Liver (tissue), 9 donors: ENCODE results near the gene ADA. TPM values are rescaled to one million over a fixed set of nuclear protein-coding genes. Genes with fewer than 3 reads are reported as not detected.

Source experiments
- DNase-seq: peaks from one replicate; pipeline ENCODE4 v3.0.0-alpha.2; 2017; ENCODE audit warnings: low spot score
- H3K27ac ChIP-seq, 2 donors: one replicate each; pipeline ENCODE4 v1.7.0; 2013; ENCODE audit warnings: inconsistent platforms in 2 of 2, low read length in 2 of 2, control low read depth in 1 of 2, low read depth in 1 of 2, mild to moderate bottlenecking in 1 of 2
- H3K27me3 ChIP-seq, 4 donors: one replicate each; pipeline versions ENCODE4 v1.6.1 to v1.7.0; 2013; ENCODE audit warnings: low read length in 3 of 4, inconsistent platforms in 1 of 4, mild to moderate bottlenecking in 1 of 4, moderate library complexity in 1 of 4; ENCODE audit not compliant: control insufficient read depth in 4 of 4, insufficient read depth in 4 of 4
- H3K36me3 ChIP-seq, 4 donors: one replicate each; pipeline versions ENCODE4 v1.6.1 to v1.7.0; 2013; ENCODE audit warnings: low read length in 3 of 4, mild to moderate bottlenecking in 3 of 4, low read depth in 1 of 4, moderate library complexity in 1 of 4; ENCODE audit not compliant: control insufficient read depth in 4 of 4, insufficient read depth in 3 of 4
- H3K4me1 ChIP-seq, 4 donors: one replicate each; pipeline versions ENCODE4 v1.6.1 to v1.7.0; 2013; ENCODE audit warnings: low read length in 3 of 4, mild to moderate bottlenecking in 3 of 4, moderate library complexity in 1 of 4; ENCODE audit not compliant: control insufficient read depth in 4 of 4, insufficient read depth in 4 of 4
- H3K4me3 ChIP-seq, 3 donors: one replicate each; pipeline versions ENCODE4 v1.6.1 to v1.7.0; 2013; ENCODE audit warnings: low read length in 3 of 3, control low read depth in 1 of 3, low read depth in 1 of 3, mild to moderate bottlenecking in 1 of 3
- H3K9ac ChIP-seq, 2 donors: one replicate each; pipeline ENCODE4 v1.7.0; 2013; ENCODE audit warnings: low read length in 2 of 2, mild to moderate bottlenecking in 2 of 2, moderate library complexity in 2 of 2, control low read depth in 1 of 2, low read depth in 1 of 2
- H3K9me3 ChIP-seq, 4 donors: one replicate each; pipeline versions ENCODE4 v1.6.1 to v1.7.0; 2013; ENCODE audit warnings: low read length in 3 of 4; ENCODE audit not compliant: control insufficient read depth in 4 of 4
- ATF3 ChIP-seq: IDR thresholded peaks from 2 replicates; pipeline ENCODE4 v1.6.1; 2016; ENCODE audit warnings: antibody characterized with exemption
- EGR1 ChIP-seq, 2 donors: IDR thresholded peaks; 2 replicates each; pipeline ENCODE4 v1.6.1; 2016 to 2018; ENCODE audit warnings: antibody characterized with exemption in 2 of 2, low read depth in 2 of 2
- FOXA2 ChIP-seq: IDR thresholded peaks from 2 replicates; pipeline ENCODE4 v1.6.1; 2016; ENCODE audit warnings: antibody characterized with exemption
- GABPA ChIP-seq, 2 donors: IDR thresholded peaks in 1 of 2; conservative IDR thresholded peaks in 1 of 2; 2 replicates each; pipeline ENCODE4 v1.6.1; 2016; ENCODE audit warnings: antibody characterized with exemption in 2 of 2, mild to moderate bottlenecking in 1 of 2, moderate library complexity in 1 of 2
- HNF4A ChIP-seq, 2 donors: conservative IDR thresholded peaks; 2 replicates each; pipeline ENCODE4 v1.6.1; 2016; ENCODE audit warnings: antibody characterized with exemption in 2 of 2, mild to moderate bottlenecking in 2 of 2
- MAX ChIP-seq: IDR thresholded peaks from 2 replicates; pipeline ENCODE4 v1.6.1; 2016; ENCODE audit warnings: antibody characterized with exemption
- RAD21 ChIP-seq, 2 donors: IDR thresholded peaks; 2 replicates each; pipeline ENCODE4 v1.6.1; 2016; ENCODE audit warnings: antibody characterized with exemption in 2 of 2, mild to moderate bottlenecking in 2 of 2
- RXRA ChIP-seq, 2 donors: IDR thresholded peaks; 2 replicates each; pipeline ENCODE4 v1.6.1; 2017 to 2018; ENCODE audit warnings: antibody characterized with exemption in 2 of 2, mild to moderate bottlenecking in 1 of 2
- TAF1 ChIP-seq: conservative IDR thresholded peaks from 2 replicates; pipeline ENCODE4 v1.6.1; 2016; ENCODE audit warnings: antibody characterized with exemption, mild to moderate bottlenecking
- YY1 ChIP-seq: IDR thresholded peaks from 2 replicates; pipeline ENCODE4 v1.6.1; 2016; ENCODE audit warnings: antibody characterized with exemption, mild to moderate bottlenecking
- ZBTB33 ChIP-seq: IDR thresholded peaks from 2 replicates; pipeline ENCODE4 v1.6.1; 2016; ENCODE audit warnings: antibody characterized with exemption
- WGBS: extraction: QIAGEN DNeasy Blood & Tissue Kit; methylation state at CpG from one replicate; pipeline ENCODE4 v1.1.7; 2013; 5-methylcytosine and 5-hydroxymethylcytosine counted together
- polyA plus RNA-seq, 2 donors: library from polyadenylated mRNA; stranded (reverse) in 1 of 2; unstranded in 1 of 2; fragments of 200-250 nt in 1 of 2; fragments of >200 nt in 1 of 2; fragmentation: Nextera tagmentation in 1 of 2; extraction: Ambion mirVana in 1 of 2; gene quantifications; one replicate each; pipeline versions ENCODE4 v1.2.1 to v1.2.3, GENCODE V29; 2013 to 2015
- total RNA-seq, 2 donors: library from RNA; depleted of rRNA; stranded (reverse); fragments of >200 nt; gene quantifications; one replicate each; pipeline ENCODE4 v1.2.3, GENCODE V29; 2014
- TF ChIP-seq, protein P1 (sequence below): IDR thresholded peaks from 2 replicates; pipeline ENCODE4 v1.6.1; 2016; ENCODE audit warnings: antibody characterized with exemption, mild to moderate bottlenecking
- donor health status: healthy.
- donor health status: healthy.
- donor health status: healthy.
- donor health status: healthy.
- donor health status: healthy.

The ADA gene
- total and polyA plus RNA-seq, 4 donors: 2.9 to 7.7 (median 3.0) TPM

DNA sequence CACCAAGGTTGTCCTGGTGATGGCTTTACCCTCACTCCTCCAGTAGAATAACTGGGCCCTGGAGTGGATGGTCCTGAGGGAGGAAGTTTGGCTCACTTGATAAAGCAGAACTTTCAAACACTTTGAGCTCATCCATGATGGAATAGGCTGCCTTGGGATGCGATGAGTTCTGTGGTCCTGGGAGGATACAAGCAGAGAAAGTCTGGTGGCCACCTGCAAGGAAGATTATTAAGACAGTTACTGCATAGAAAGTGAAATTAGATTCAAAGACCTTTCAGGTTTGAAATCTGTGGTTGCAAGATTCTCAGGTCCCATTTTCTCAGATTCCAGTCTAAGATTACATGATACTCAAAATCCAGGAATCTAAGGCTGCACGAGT lies 43.8 kb upstream of the ADA start:
- WGBS: 62% methylated on average over 2 of the region's 2 CpGs
- Histone ChIP-seq H3K36me3 (no peaks in the 10 kb centered on the region), H3K4me1 (no peaks in the 10 kb centered on the region), H3K9me3 (no peaks in the 10 kb centered on the region), H3K4me3 (no peak overlapping the region), H3K9ac (no peak overlapping the region), H3K27ac (no peak overlapping the region), H3K27me3 (no peaks in the 10 kb centered on the region)
- DNase-seq: no peak
- TF ChIP-seq FOXA2: no peak
- TF ChIP-seq HNF4A (conservative IDR thresholded peaks at IDR 0.05): no peak
- no peak for TF ChIP-seq EGR1 (IDR thresholded peaks at IDR 0.05; ENCODE audit: low read depth in 2 of 2)
- no peak for TF ChIP-seq MAX
- no peak for TF ChIP-seq TAF1
- no peak for TF ChIP-seq ZBTB33
- no peak for TF ChIP-seq RAD21 (IDR thresholded peaks at IDR 0.05)

DNA sequence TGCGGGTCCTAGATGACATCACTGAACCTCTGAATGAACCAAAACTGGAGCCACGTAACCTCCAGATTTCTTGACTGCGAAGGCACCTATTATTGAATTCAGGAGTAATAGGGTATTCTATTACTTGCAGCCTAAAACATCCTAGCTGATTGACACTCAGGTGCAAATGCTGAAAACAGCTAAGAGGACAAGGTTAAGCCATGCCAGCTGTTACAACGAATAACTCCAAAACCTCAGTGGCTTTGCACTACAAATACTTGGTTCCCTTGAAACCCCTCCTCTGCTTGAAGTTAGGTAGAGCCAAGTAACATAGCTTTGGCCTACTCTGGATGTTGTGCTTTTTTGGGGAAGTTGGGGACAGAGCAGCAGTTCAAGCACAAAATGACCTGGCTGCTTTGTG lies 42.7 kb upstream of the ADA start:
- TF ChIP-seq RAD21 (IDR thresholded peaks at IDR 0.05): no peak
- TF ChIP-seq FOXA2: no peak
- TF ChIP-seq, protein P1, sequence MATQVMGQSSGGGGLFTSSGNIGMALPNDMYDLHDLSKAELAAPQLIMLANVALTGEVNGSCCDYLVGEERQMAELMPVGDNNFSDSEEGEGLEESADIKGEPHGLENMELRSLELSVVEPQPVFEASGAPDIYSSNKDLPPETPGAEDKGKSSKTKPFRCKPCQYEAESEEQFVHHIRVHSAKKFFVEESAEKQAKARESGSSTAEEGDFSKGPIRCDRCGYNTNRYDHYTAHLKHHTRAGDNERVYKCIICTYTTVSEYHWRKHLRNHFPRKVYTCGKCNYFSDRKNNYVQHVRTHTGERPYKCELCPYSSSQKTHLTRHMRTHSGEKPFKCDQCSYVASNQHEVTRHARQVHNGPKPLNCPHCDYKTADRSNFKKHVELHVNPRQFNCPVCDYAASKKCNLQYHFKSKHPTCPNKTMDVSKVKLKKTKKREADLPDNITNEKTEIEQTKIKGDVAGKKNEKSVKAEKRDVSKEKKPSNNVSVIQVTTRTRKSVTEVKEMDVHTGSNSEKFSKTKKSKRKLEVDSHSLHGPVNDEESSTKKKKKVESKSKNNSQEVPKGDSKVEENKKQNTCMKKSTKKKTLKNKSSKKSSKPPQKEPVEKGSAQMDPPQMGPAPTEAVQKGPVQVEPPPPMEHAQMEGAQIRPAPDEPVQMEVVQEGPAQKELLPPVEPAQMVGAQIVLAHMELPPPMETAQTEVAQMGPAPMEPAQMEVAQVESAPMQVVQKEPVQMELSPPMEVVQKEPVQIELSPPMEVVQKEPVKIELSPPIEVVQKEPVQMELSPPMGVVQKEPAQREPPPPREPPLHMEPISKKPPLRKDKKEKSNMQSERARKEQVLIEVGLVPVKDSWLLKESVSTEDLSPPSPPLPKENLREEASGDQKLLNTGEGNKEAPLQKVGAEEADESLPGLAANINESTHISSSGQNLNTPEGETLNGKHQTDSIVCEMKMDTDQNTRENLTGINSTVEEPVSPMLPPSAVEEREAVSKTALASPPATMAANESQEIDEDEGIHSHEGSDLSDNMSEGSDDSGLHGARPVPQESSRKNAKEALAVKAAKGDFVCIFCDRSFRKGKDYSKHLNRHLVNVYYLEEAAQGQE: no peak
- TF ChIP-seq RXRA (IDR thresholded peaks at IDR 0.05): no peak
- TF ChIP-seq YY1: no peak
- no peak for TF ChIP-seq HNF4A (conservative IDR thresholded peaks at IDR 0.05)
- no peak for TF ChIP-seq MAX
- TF ChIP-seq GABPA (IDR thresholded peaks at IDR 0.05 in 1 of 2, conservative IDR thresholded peaks at IDR 0.05 in 1 of 2): no peak
- TF ChIP-seq ATF3: no peak
- TF ChIP-seq TAF1: no peak
- no peak for TF ChIP-seq EGR1 (IDR thresholded peaks at IDR 0.05; ENCODE audit: low read depth in 2 of 2)
- no peak overlapping the region for H3K9ac ChIP-seq
- H3K27ac ChIP-seq: no peak overlapping the region
- no peaks in the 10 kb centered on the region for H3K9me3 ChIP-seq
- H3K36me3 ChIP-seq: no peaks in the 10 kb centered on the region
- no peaks in the 10 kb centered on the region for H3K4me1 ChIP-seq
- no peak for DNase-seq
- no peaks in the 10 kb centered on the region for H3K27me3 ChIP-seq
- no peak overlapping the region for H3K4me3 ChIP-seq
- WGBS: 93% methylated on average over 4 of the region's 4 CpGs
